K562 (cell line): ENCODE data around the gene NDFIP1. TPM values are rescaled to one million over a fixed set of nuclear protein-coding genes. Genes with fewer than 3 reads are reported as not detected.

Experiments
- ATAC-seq: fragments of 200-7000 bp; cut with Tn5 transposase; 3 replicates; pipeline ENCODE4 v1.9.1; 2020; ENCODE audit warnings: moderate library complexity
- BruUV-seq: library from RNA; stranded (reverse); fragments of 400-500 nt; replicated peaks from 2 replicates; lab custom pipeline; 2021; lab: Mats Ljungman, UMichigan
- CTCF ChIA-PET: fragments of 300-600 bp; formaldehyde crosslinking; extraction: SDS; loops from one replicate; lab custom pipeline; 2021; ENCODE audit warnings: low intra/inter-chr PET ratio; lab: Yijun Ruan, JAX
- POLR2A ChIA-PET: fragments of 300-600, 350-650 bp; sonication (Branson Sonifier 250); formaldehyde crosslinking; extraction: SDS; loops from one replicate; lab custom pipeline; 2021; ENCODE audit warnings: antibody characterized with exemption, inconsistent platforms; lab: Yijun Ruan, JAX
- DNase-seq, 4 experiments: peaks; one replicate each; pipeline versions ENCODE4 v3.0.0 to v3.0.0-alpha.2; 2011 to 2018; ENCODE audit warnings: low spot score in 3 of 4, mixed read lengths in 3 of 4; ENCODE audit errors: extremely low read depth in 1 of 4
- FAIRE-seq: peaks from 2 replicates; lab custom pipeline; 2011; peaks lifted over from hg19 to GRCh38; lab: Jason Lieb, UNC
- H2AFZ ChIP-seq: 2 replicates; pipeline ENCODE4 v1.6.0; 2011; ENCODE audit warnings: low read depth, low read length, control low read depth, inconsistent platforms
- H3K27ac ChIP-seq: fragments of 200-600 bp; 3 replicates; pipeline ENCODE4 v1.8.0; 2011; ENCODE audit warnings: low read depth, mild to moderate bottlenecking, control low read depth, inconsistent platforms, low read length, moderate library complexity, mixed read lengths; ENCODE audit errors: extremely low read depth
- H3K27me3 ChIP-seq, 2 experiments: fragments of 300-600 bp in 1 of 2; 2 replicates in 1 of 2; 3 replicates in 1 of 2; pipeline versions ENCODE4 v1.6.0 to v1.8.0; 2011; ENCODE audit warnings: inconsistent platforms in 2 of 2, low read length in 2 of 2, mild to moderate bottlenecking in 1 of 2, mixed read lengths in 1 of 2, moderate library complexity in 1 of 2; ENCODE audit not compliant: control insufficient read depth in 2 of 2, insufficient read depth in 2 of 2
- H3K36me3 ChIP-seq: fragments of 300-600 bp; 3 replicates; pipeline ENCODE4 v1.8.0; 2011; ENCODE audit warnings: mild to moderate bottlenecking, low read length, inconsistent platforms; ENCODE audit not compliant: control insufficient read depth, insufficient read depth
- H3K4me1 ChIP-seq, 2 experiments: fragments of 200-600 bp in 1 of 2; replicated peaks in 1 of 2; 2 replicates in 1 of 2; 3 replicates in 1 of 2; pipeline versions ENCODE4 v1.5.1 to v1.8.0; 2011; ENCODE audit warnings: inconsistent platforms in 2 of 2, low read length in 2 of 2, mild to moderate bottlenecking in 1 of 2, mixed read lengths in 1 of 2, moderate library complexity in 1 of 2; ENCODE audit not compliant: control insufficient read depth in 2 of 2, insufficient read depth in 2 of 2
- H3K4me2 ChIP-seq: 2 replicates; pipeline ENCODE4 v1.6.1; 2011; ENCODE audit warnings: low read length, control low read depth, inconsistent platforms, mixed read lengths; ENCODE audit not compliant: insufficient read depth
- H3K4me3 ChIP-seq: fragments of 200-600 bp; sonication (generic), shearing (Covaris generic); 2 replicates; pipeline ENCODE4 v1.5.1; 2016; ENCODE audit warnings: control low read depth, inconsistent platforms
- H3K79me2 ChIP-seq: fragments of 200-600 bp; 3 replicates; pipeline ENCODE4 v1.8.0; 2011; ENCODE audit warnings: low read length, inconsistent platforms; ENCODE audit not compliant: control insufficient read depth, insufficient read depth
- H3K9ac ChIP-seq, 2 experiments: 2 replicates each; pipeline versions ENCODE4 v1.6.0 to v1.6.1; 2011; ENCODE audit warnings: low read depth in 2 of 2, low read length in 2 of 2, control low read depth in 1 of 2, inconsistent platforms in 1 of 2, mild to moderate bottlenecking in 1 of 2, mixed read lengths in 1 of 2; ENCODE audit not compliant: insufficient read depth in 1 of 2
- H3K9me1 ChIP-seq: one replicate; pipeline ENCODE4 v1.6.0; 2011; ENCODE audit warnings: inconsistent platforms, mild to moderate bottlenecking, low read length, moderate library complexity; ENCODE audit not compliant: control insufficient read depth, insufficient read depth
- H3K9me3 ChIP-seq: replicated peaks from 2 replicates; pipeline ENCODE4 v1.5.1; 2011; ENCODE audit warnings: low read depth, low read length, inconsistent platforms; ENCODE audit not compliant: control insufficient read depth, insufficient read depth
- H4K20me1 ChIP-seq: replicated peaks from 2 replicates; pipeline ENCODE4 v1.6.1; 2011; ENCODE audit warnings: low read length, inconsistent platforms, mixed read lengths; ENCODE audit not compliant: control insufficient read depth, insufficient read depth
- C11orf30 ChIP-seq: fragments of 450-650 bp; IDR thresholded peaks from 2 replicates; pipeline ENCODE4 v1.6.1; 2016; ENCODE audit warnings: low read depth, mild to moderate bottlenecking
- KAT8 ChIP-seq: fragments of 450-650 bp; IDR thresholded peaks from 2 replicates; pipeline ENCODE4 v1.6.1; 2016; ENCODE audit warnings: low read depth, mild to moderate bottlenecking
- MCM5 ChIP-seq: fragments of 450-650 bp; IDR thresholded peaks from 2 replicates; pipeline ENCODE4 v1.6.1; 2016; ENCODE audit warnings: low read depth
- NKRF ChIP-seq: fragments of 450-650 bp; IDR thresholded peaks from 2 replicates; pipeline ENCODE4 v1.6.1; 2016; ENCODE audit warnings: borderline replicate concordance
- SP1 ChIP-seq: sonication (generic); formaldehyde crosslinking; IDR thresholded peaks from 2 replicates; pipeline ENCODE4 v1.8.1; 2022; ENCODE audit warnings: mild to moderate bottlenecking, missing genetic modification reagents
- ZNF277 ChIP-seq: fragments of 250-450 bp; sonication (Bioruptor Pico); IDR thresholded peaks from 2 replicates; pipeline ENCODE4 v1.8.0; 2022; ENCODE audit warnings: inconsistent platforms, mild to moderate bottlenecking, moderate library complexity, borderline replicate concordance
- WGBS: fragments of 100-300 bp; shearing (Covaris generic); methylation state at CpG from one replicate; pipeline ENCODE4 v1.1.6; 2016; ENCODE audit warnings: low coverage, mixed read lengths; ENCODE audit not compliant: insufficient coverage; ENCODE audit errors: missing lambda C conversion rate; 5-methylcytosine and 5-hydroxymethylcytosine counted together
- in situ Hi-C: fragments of 300-500 bp; cut with MboI; formaldehyde crosslinking; loops from 4 replicates; pipeline ENCODE4 v1.15.0; 2018; ENCODE audit warnings: inconsistent platforms, mixed read lengths
- intact Hi-C: fragments of 100-400 bp; cut with micrococcal nuclease; formaldehyde crosslinking; loops from 2 replicates; pipeline ENCODE4 v1.14.2; 2022
- polyA plus RNA-seq, 8 experiments: library from polyadenylated mRNA; depleted of rRNA in 4 of 8; stranded (reverse) in 5 of 8; unstranded in 3 of 8; fragments of >200 nt; fragmentation: Nextera tagmentation in 2 of 8; fragmentation: Illumina TruSeq in 1 of 8; extraction: Ambion mirVana in 2 of 8; extraction: Trizol in 1 of 8; gene quantifications; 2 replicates each; pipeline versions ENCODE4 v1.2.1 to v1.2.3, GENCODE V29; 2011 to 2014; ENCODE audit warnings: inconsistent platforms in 1 of 8, missing spikeins in 1 of 8
- total RNA-seq, 7 experiments: library from RNA; depleted of rRNA in 6 of 7; stranded (reverse); fragments of >200 nt in 6 of 7; fragmentation: Illumina TruSeq in 2 of 7; extraction: Trizol in 2 of 7; gene quantifications; 2 replicates each; pipeline versions ENCODE4 v1.2.1 to v1.2.3, GENCODE V29; 2011 to 2021; ENCODE audit warnings: low replicate concordance in 1 of 7

Gene NDFIP1
- total and polyA plus RNA-seq, 9 of the 15 experiments (the other 6 are each of a cell fraction or from before 2014, with no cell fraction given) = 5.3 to 37.5 (median 31.9) TPM

- no peak for TF ChIP-seq ZNF277 (CRISPR knock-in tag)
- no peak for TF ChIP-seq C11orf30
- TF ChIP-seq NKRF = no peak
- TF ChIP-seq SP1 (CRISPR knock-in tag) = no peak
- TF ChIP-seq KAT8 = no peak
- no peak for TF ChIP-seq MCM5
- ChIA-PET POLR2A (interaction anchor here (0.6 kb wide), 1 partner anchor 77 kb away, joined by 3 read pairs; no protein-coding TSS in a partner anchor), CTCF (no interaction called here)
- Histone ChIP-seq H3K9ac (no peak overlapping the region), H2AFZ (no peak overlapping the region), H4K20me1 (peaks cover 3% of the 10 kb centered on the region; the same call in 1 of the 2 replicates), H3K9me3 (no peaks in the 10 kb centered on the region), H3K79me2 (no peaks in the 10 kb centered on the region), H3K9me1 (no peaks in the 10 kb centered on the region), H3K27me3 (peaks cover 31 to 48% of the 10 kb centered on the region in 2 experiments; a peak in 4 of 5 replicates), H3K4me3 (no peak overlapping the region), H3K4me1 (peaks cover 0 to 4% of the 10 kb centered on the region in 2 experiments; a peak in 3 of 5 replicates), H3K27ac (no peak overlapping the region), H3K4me2 (no peak overlapping the region), H3K36me3 (no peaks in the 10 kb centered on the region)
- no TSS peak for BruUV-seq
- FAIRE-seq = no peak
- DNase-seq = no peak
- intact Hi-C loops = no loop called here
- ATAC-seq = peak; percentile 35; the same call in 2 of the 3 replicates
- in situ Hi-C loops = no loop called here
- 23% methylated on average over 6 of the region's 6 CpGs for WGBS
Measured at GRCh38 chr5:142181096-142181495, 72.5 kb downstream of the NDFIP1 start.
